Spinal cord (tissue), 10 donors: Measurements from ENCODE around the gene PPP2R3A. TPM values are rescaled to one million over a fixed set of nuclear protein-coding genes. Genes with fewer than 3 reads are reported as not detected.

ENCODE experiments used
- DNase-seq, 6 donors: peaks; one replicate each; pipeline versions ENCODE4 v3.0.0 to v3.0.0-alpha.2; 2013 to 2015; ENCODE audit warnings: low spot score in 6 of 6, low read depth in 4 of 6
- H3K27ac ChIP-seq: one replicate; pipeline ENCODE4 v1.5.1; 2013; ENCODE audit warnings: low read depth, low read length, control low read depth
- H3K27me3 ChIP-seq: one replicate; pipeline ENCODE4 v1.6.1; 2013; ENCODE audit warnings: low read length; ENCODE audit not compliant: control insufficient read depth, insufficient read depth
- H3K36me3 ChIP-seq: one replicate; pipeline ENCODE4 v1.6.1; 2013; ENCODE audit warnings: low read length; ENCODE audit not compliant: control insufficient read depth, insufficient read depth
- H3K4me1 ChIP-seq: one replicate; pipeline ENCODE4 v1.6.1; 2013; ENCODE audit warnings: low read length; ENCODE audit not compliant: control insufficient read depth, insufficient read depth
- H3K4me3 ChIP-seq: one replicate; pipeline ENCODE4 v1.5.1; 2013; ENCODE audit warnings: low read depth, low read length, control low read depth
- H3K9me3 ChIP-seq: one replicate; pipeline ENCODE4 v1.6.1; 2013; ENCODE audit warnings: low read length; ENCODE audit not compliant: control insufficient read depth, insufficient read depth
- WGBS: methylation state at CpG from one replicate; pipeline ENCODE4 v1.1.5; 2013; ENCODE audit warnings: missing lambda C conversion rate; ENCODE audit not compliant: insufficient coverage; 5-methylcytosine and 5-hydroxymethylcytosine counted together
- polyA plus RNA-seq, 2 donors: library from polyadenylated mRNA; unstranded; fragments of 120-200 nt; gene quantifications; one replicate each; pipeline ENCODE4 v1.2.1, GENCODE V29; 2013; ENCODE audit not compliant: insufficient read length in 2 of 2
- total RNA-seq, 2 donors: library from RNA; depleted of rRNA in 1 of 2; stranded (reverse); fragments of 120-200 nt in 1 of 2; fragments of >200 nt in 1 of 2; gene quantifications; one replicate each; pipeline versions ENCODE4 v1.2.3 to v1.2.4, GENCODE V29; 2013 to 2014
- donor health status: healthy.

Gene PPP2R3A
- total and polyA plus RNA-seq, 4 donors, result 13.1 to 21.4 (median 19.3) TPM

DNA sequence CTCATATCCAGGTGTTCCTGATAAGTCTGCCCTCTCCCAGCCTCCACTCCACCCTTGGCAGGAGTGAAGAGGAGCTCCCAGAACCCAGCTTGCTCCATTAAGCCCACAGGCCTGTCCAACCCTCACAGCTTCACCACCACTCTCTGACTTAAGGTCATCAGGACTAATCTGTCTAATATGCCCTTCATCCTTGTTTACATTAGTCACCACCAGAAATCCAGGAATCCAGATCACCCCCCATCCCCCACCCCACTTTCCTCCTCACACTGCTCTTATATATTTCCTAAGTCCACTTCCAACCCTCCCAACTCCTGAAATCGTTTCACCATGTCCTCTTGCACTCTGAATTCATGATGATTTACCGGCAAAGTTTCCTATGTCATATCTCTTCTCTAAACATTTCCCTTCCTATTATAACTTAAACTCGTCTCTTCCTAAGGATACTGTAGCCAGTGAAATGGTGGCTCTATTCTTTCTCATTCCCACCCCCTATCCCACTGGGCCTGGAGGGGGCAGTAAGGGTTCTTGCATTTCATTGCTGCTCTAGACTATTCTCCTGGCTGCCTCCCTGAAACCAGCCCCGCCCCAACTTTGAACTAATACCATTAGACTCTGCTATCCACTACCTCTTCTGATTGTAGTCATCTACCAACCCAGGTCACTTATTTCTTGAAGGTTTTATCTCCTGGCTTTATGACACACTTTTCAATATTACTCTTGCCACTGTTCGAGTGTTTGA, 43.4 kb downstream of the PPP2R3A start:
- WGBS, result 96% methylated on average over 3 of the region's 5 CpGs
- no peaks in the 10 kb centered on the region for H3K27me3 ChIP-seq

DNA sequence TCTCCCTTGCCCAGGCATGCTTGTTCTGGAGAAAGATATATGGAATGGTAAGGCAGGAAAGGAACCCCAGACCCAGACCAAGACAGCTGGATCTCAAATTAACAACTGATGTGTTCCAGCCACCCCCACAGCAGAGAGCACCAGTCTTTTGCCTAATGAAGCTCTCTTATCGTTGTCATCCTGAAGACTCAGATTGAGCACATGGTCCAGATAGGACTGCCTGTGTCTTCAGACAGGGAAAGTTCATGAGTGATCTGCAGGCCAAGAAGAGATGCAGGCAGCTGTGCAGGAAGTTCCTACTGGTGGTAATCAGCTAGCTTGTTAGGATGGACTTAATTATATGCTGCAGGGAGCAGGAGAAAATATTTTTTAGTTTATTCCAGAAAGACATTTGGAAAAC, 53.3 kb downstream of the PPP2R3A start:
- Histone ChIP-seq H3K4me1 (no peaks in the 10 kb centered on the region), H3K27me3 (no peaks in the 10 kb centered on the region), H3K36me3 (no peaks in the 10 kb centered on the region), H3K4me3 (no peak overlapping the region), H3K27ac (no peak overlapping the region), H3K9me3 (no peaks in the 10 kb centered on the region)
- no peak for DNase-seq
- 64% methylated on average over 1 of the region's 1 CpG for WGBS

More for the DNA sequence above, 43.4 kb downstream of the PPP2R3A start:
- no peak for DNase-seq
- no peaks in the 10 kb centered on the region for H3K4me1 ChIP-seq
- H3K27ac ChIP-seq, result no peak overlapping the region
- no peaks in the 10 kb centered on the region for H3K9me3 ChIP-seq
- H3K4me3 ChIP-seq, result no peak overlapping the region
- no peaks in the 10 kb centered on the region for H3K36me3 ChIP-seq

DNA sequence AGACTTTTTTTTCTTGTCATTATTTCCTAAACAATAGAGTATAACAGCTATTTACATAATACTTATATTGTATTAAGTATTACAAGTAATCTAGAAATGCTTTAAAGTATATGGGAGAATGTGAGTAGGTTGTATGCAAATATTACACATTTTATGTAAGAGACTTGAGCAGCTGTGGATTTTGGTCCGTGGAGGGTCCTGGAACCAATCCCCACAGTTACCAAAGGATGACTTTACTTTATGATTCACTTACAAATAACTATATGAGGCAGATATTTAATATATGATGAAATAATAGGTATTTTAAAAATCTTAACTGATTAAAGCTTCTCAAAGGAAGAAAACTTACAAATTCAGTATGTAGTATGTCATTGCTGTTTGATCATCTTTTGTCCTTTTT, 56.3 kb downstream of the PPP2R3A start:
- no peak for DNase-seq
- WGBS, result no CpG with 5 or more reads among the region's 1 CpG
- Histone ChIP-seq H3K36me3 (no peaks in the 10 kb centered on the region), H3K4me1 (no peaks in the 10 kb centered on the region), H3K4me3 (no peak overlapping the region), H3K27ac (no peak overlapping the region), H3K9me3 (no peaks in the 10 kb centered on the region), H3K27me3 (no peaks in the 10 kb centered on the region)

DNA sequence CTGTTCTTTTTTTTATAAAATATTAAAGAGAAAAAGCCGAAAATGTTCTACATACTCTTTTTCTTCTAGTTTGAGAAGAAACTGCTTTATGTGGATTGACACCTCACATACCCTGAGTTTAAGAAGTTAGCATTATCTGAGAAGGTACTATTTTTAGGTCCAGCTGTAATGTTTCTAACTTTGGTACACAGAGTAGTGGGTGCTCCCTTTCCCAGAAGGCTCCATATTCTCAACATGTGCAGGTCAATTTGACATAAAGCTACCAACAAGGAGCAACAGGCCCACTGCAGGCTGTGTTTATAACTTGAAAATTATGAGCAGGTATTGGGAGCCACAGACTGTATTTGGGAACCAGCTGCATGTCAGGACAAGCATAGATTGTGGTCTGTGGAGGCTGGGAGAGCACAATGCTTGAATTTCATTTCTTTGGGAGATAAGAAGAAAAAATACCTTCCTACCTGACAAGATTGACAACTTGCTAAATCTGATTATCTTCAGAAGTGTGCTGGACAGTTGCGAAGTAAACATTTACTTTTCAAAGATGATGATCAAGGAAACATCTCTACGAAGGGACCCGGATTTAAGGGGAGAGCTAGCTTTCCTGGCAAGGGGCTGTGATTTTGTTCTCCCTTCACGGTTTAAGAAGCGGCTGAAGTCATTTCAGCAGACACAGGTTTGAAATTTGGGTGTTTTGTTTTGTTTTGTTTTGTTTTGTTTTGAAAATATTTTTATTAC, 57.2 kb downstream of the PPP2R3A start:
- no peaks in the 10 kb centered on the region for H3K9me3 ChIP-seq
- no peak overlapping the region for H3K4me3 ChIP-seq
- no peak overlapping the region for H3K27ac ChIP-seq
- WGBS, result 100% methylated on average over 1 of the region's 6 CpGs
- no peaks in the 10 kb centered on the region for H3K27me3 ChIP-seq
- no peaks in the 10 kb centered on the region for H3K4me1 ChIP-seq
- no peaks in the 10 kb centered on the region for H3K36me3 ChIP-seq
- no peak for DNase-seq

DNA sequence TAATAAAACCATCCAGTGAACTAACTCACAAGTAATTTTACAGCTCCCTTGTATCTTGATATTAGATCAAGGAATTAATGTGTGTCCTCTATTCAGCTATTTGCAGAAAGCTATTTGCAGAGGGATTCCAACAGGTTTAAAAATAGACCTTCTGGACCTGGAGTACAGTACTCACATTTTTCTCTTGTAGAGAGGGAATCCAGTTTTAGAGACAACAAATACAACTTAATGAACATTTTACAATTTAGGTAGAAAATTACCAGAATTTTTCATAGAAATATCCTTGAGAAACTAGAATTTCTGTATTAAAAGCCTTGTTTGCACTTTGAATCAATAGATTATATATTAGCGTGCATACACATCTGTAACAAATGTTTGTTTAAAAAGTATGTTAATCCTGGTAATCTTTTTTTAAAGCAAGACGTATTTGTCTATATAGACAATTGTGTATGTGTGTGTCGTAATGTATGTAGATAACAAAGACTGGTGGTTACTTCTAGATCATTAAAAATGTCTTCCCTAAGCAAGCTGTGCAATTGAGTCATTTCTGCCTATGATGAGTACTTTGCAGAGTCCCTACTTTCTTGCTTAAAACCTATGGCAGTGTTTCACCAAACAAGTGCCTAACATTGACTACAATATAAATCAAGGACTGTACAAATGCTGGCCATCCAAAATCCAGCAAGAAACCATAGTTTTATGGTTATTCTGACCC, 57.9 kb downstream of the PPP2R3A start:
- Histone ChIP-seq H3K9me3 (no peaks in the 10 kb centered on the region), H3K4me1 (no peaks in the 10 kb centered on the region), H3K4me3 (no peak overlapping the region), H3K27ac (no peak overlapping the region), H3K27me3 (no peaks in the 10 kb centered on the region), H3K36me3 (no peaks in the 10 kb centered on the region)
- no peak for DNase-seq
- WGBS, result no CpG with 5 or more reads among the region's 3 CpGs

DNA sequence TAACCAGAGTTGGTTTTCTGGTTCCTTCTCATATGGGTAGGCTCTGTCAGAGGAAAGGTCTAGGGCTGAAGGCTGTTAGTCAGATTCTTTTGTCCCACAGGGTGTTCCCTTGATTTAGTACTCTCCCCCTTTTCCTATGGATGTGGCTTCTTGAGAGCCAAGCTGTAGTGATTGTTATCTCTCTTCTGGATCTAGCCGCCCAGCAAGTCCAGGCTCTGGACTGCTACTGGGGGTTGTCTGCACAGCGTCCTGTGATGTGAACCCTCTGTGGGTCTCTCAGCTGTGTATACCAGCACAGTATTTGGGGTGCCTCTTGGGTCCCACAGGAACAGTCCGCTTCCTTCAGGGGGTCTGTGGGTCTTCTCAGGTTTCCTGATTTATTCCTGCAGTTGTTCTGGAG, 70.8 kb downstream of the PPP2R3A start:
- H3K27me3 ChIP-seq, result no peaks in the 10 kb centered on the region
- 100% methylated on average over 3 of the region's 3 CpGs for WGBS

DNA sequence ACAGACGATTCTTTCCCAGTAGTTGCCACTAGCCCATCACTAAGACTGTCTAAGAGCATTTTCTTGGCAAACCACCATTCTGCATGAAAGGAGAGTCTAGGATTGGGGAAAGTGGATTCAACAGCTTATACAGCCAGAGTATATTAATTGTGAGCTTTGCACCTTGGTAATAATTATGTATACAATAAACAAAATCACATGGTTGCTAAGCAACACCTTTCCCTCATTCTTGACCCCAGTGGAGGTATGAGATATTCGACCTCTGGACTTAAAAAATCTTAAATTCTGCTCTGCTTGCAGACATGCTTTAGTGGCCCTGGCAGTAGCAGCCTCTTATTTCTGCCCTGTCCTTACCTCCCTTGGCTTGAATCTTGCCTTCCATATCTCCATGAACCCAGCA, 73.1 kb downstream of the PPP2R3A start:
- Histone ChIP-seq H3K27me3 (no peaks in the 10 kb centered on the region), H3K36me3 (no peaks in the 10 kb centered on the region), H3K27ac (no peak overlapping the region), H3K9me3 (no peaks in the 10 kb centered on the region), H3K4me3 (no peak overlapping the region), H3K4me1 (no peaks in the 10 kb centered on the region)
- no peak for DNase-seq
- 100% methylated on average over 1 of the region's 2 CpGs for WGBS

More for the DNA sequence above, 70.8 kb downstream of the PPP2R3A start:
- no peak overlapping the region for H3K4me3 ChIP-seq
- DNase-seq, result no peak
- no peaks in the 10 kb centered on the region for H3K4me1 ChIP-seq
- H3K36me3 ChIP-seq, result no peaks in the 10 kb centered on the region
- H3K27ac ChIP-seq, result no peak overlapping the region
- peaks cover 3% of the 10 kb centered on the region for H3K9me3 ChIP-seq

DNA sequence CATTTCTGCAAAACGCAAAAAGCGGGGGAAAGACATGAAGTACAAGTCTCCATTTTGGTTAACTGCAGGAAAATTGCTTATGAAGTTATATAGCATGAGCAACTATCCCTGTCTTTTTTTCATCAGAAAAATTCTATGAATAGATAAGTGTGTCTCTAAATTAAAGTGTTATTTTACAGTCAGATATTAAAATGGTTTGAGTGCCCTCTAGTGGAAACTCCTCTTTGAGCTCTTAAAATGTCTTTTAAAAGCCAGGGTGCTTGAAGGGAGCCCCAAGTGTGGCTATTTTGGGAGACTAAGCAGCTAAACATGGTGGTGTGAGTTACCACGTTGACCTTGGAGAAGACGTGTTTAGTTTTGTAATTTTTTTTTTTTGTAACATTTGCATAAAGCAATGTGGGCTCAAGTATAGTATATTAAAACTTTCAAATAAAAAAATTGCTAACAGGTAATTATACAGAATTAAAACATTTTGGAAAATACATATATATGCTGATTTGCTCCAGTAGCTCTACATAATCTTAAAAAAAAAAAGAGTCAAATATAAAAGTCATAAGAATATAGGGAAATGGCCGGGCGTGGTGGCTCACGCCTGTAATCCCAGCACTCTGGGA, 77.2 kb downstream of the PPP2R3A start:
- Histone ChIP-seq H3K4me1 (no peaks in the 10 kb centered on the region), H3K4me3 (no peak overlapping the region), H3K27me3 (no peaks in the 10 kb centered on the region), H3K9me3 (no peaks in the 10 kb centered on the region), H3K27ac (no peak overlapping the region), H3K36me3 (peaks cover 12% of the 10 kb centered on the region)
- peak; percentile 19 to 92 (median 52) for DNase-seq
- no CpG with 5 or more reads among the region's 7 CpGs for WGBS

DNA sequence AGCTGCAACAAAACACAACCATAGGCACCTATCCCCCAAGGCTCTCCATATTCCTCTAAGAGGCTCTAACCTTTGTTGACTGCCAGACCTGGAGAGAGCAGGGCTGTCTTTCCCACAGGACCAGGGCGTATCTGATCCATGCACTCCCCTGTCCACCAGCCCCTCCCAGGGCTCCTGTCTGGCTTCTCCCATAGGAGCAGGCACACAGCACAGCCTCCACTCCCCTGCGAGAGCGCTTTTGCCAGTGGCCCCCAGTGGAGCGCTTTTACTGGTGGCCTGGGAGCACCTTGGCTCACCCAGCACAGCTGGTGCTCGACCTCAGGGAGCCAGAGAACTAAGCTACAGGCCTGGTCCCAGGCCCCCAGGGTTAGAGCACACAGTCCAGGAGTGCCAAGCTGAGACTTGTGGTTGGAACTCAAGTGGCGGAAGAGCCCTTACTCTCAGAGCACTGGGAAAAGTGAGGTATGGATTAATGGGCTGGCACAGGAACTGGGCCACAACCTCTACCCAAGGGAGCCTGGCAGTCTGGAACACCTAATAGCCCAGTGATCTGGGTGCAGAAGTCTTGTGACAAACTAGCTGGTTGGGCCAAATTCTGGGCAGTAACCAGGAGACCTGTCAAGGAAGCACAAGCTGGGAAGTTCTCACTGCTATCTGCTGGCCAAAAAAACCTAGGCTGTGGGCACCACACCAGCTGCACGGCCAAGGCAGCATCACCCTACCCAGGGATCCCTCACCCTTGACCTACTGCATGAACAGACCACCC, 79.6 kb downstream of the PPP2R3A start:
- H3K4me1 ChIP-seq, result no peaks in the 10 kb centered on the region
- H3K9me3 ChIP-seq, result no peaks in the 10 kb centered on the region
- peaks cover 12% of the 10 kb centered on the region for H3K36me3 ChIP-seq
- DNase-seq, result no peak
- H3K27me3 ChIP-seq, result no peaks in the 10 kb centered on the region
- no peak overlapping the region for H3K4me3 ChIP-seq
- H3K27ac ChIP-seq, result no peak overlapping the region
- WGBS, result 97% methylated on average over 7 of the region's 7 CpGs
